CD14-positive monocyte (primary cell): ENCODE measurements around the gene CCDC141. TPM values are rescaled to one million over a fixed set of nuclear protein-coding genes. Genes with fewer than 3 reads are reported as not detected.

ENCODE experiments used
- DNase-seq, 3 donors: peaks; one replicate each; pipeline ENCODE4 v3.0.0-alpha.2; 2011 to 2022
- H2AFZ ChIP-seq: 2 replicates; pipeline ENCODE4 v1.6.0; 2012; ENCODE audit warnings: mild to moderate bottlenecking, low read depth, low read length, inconsistent platforms; ENCODE audit not compliant: insufficient read depth, poor library complexity, severe bottlenecking
- H3K27ac ChIP-seq, 2 donors: 1 replicate in 1 of 2; 2 replicates in 1 of 2; pipeline ENCODE4 v1.5.1; 2012 to 2013; ENCODE audit warnings: low read length in 2 of 2, control low read depth in 1 of 2, inconsistent platforms in 1 of 2, low read depth in 1 of 2, mild to moderate bottlenecking in 1 of 2
- H3K27me3 ChIP-seq, 2 donors: one replicate each; pipeline versions ENCODE4 v1.6.0 to v1.6.1; 2011 to 2013; ENCODE audit warnings: low read length in 2 of 2; ENCODE audit not compliant: control insufficient read depth in 2 of 2, insufficient read depth in 2 of 2
- H3K36me3 ChIP-seq, 2 donors: replicated peaks in 1 of 2; 1 replicate in 1 of 2; 2 replicates in 1 of 2; pipeline versions ENCODE4 v1.5.1 to v1.6.1; 2012 to 2013; ENCODE audit warnings: low read length in 2 of 2, control low read depth in 1 of 2, inconsistent platforms in 1 of 2, mild to moderate bottlenecking in 1 of 2; ENCODE audit not compliant: insufficient read depth in 2 of 2, control insufficient read depth in 1 of 2
- H3K4me1 ChIP-seq, 2 donors: 1 replicate in 1 of 2; 2 replicates in 1 of 2; pipeline versions ENCODE4 v1.5.1 to v1.6.1; 2012 to 2013; ENCODE audit warnings: low read length in 2 of 2, control low read depth in 1 of 2, inconsistent platforms in 1 of 2, mild to moderate bottlenecking in 1 of 2, moderate library complexity in 1 of 2; ENCODE audit not compliant: insufficient read depth in 2 of 2, control insufficient read depth in 1 of 2
- H3K4me2 ChIP-seq: replicated peaks from 2 replicates; pipeline ENCODE3; 2012; ENCODE audit warnings: low read length, moderate library complexity, mild to moderate bottlenecking; ENCODE audit not compliant: poor library complexity, severe bottlenecking; ENCODE audit errors: extremely low read depth
- H3K4me3 ChIP-seq, 3 experiments: fragments of 200-600 bp in 1 of 3; sonication (generic) in 1 of 3; replicated peaks in 1 of 3; 1 replicate in 2 of 3; 2 replicates in 1 of 3; pipeline ENCODE4 v1.5.1; 2011 to 2013; ENCODE audit warnings: low read length in 3 of 3, mild to moderate bottlenecking in 3 of 3, control low read depth in 2 of 3, low read depth in 2 of 3, inconsistent platforms in 1 of 3, moderate library complexity in 1 of 3
- H3K79me2 ChIP-seq: 2 replicates; pipeline ENCODE4 v1.6.0; 2012; ENCODE audit warnings: mild to moderate bottlenecking, control low read depth, inconsistent platforms, low read length, moderate library complexity; ENCODE audit not compliant: insufficient read depth
- H3K9ac ChIP-seq: 2 replicates; pipeline ENCODE4 v1.6.0; 2017; ENCODE audit warnings: low read length, mild to moderate bottlenecking; ENCODE audit not compliant: insufficient read depth, poor library complexity, severe bottlenecking
- H3K9me3 ChIP-seq, 2 donors: replicated peaks in 1 of 2; 1 replicate in 1 of 2; 2 replicates in 1 of 2; pipeline versions ENCODE4 v1.5.1 to v1.6.1; 2012 to 2013; ENCODE audit warnings: low read length in 2 of 2, control low read depth in 1 of 2; ENCODE audit not compliant: control insufficient read depth in 1 of 2, insufficient read depth in 1 of 2
- H4K20me1 ChIP-seq: 2 replicates; pipeline ENCODE4 v1.6.0; 2012; ENCODE audit warnings: mild to moderate bottlenecking, low read length, control low read depth, moderate library complexity; ENCODE audit not compliant: insufficient read depth
- H3K27ac Mint-ChIP-seq, 7 donors: one replicate each; pipeline ENCODE4 v1.8.0; 2020; ENCODE audit warnings: mild to moderate bottlenecking in 7 of 7, mixed read lengths in 7 of 7, moderate library complexity in 6 of 7, inconsistent platforms in 2 of 7
- H3K27me3 Mint-ChIP-seq, 3 donors: one replicate each; pipeline ENCODE4 v1.8.0; 2021 to 2022; ENCODE audit warnings: low read depth in 3 of 3, mild to moderate bottlenecking in 3 of 3, mixed read lengths in 3 of 3, moderate library complexity in 3 of 3, inconsistent platforms in 1 of 3
- H3K36me3 Mint-ChIP-seq, 2 donors: one replicate each; pipeline ENCODE4 v1.8.0; 2020; ENCODE audit warnings: mixed read lengths in 2 of 2, inconsistent platforms in 1 of 2, mild to moderate bottlenecking in 1 of 2
- H3K4me1 Mint-ChIP-seq: one replicate; pipeline ENCODE4 v1.8.0; 2020; ENCODE audit warnings: mild to moderate bottlenecking, mixed read lengths
- H3K4me3 Mint-ChIP-seq, 2 donors: one replicate each; pipeline ENCODE4 v1.8.0; 2020; ENCODE audit warnings: mild to moderate bottlenecking in 2 of 2, mixed read lengths in 2 of 2, moderate library complexity in 1 of 2
- H3K9me3 Mint-ChIP-seq, 7 donors: one replicate each; pipeline ENCODE4 v1.8.0; 2020 to 2022; ENCODE audit warnings: mixed read lengths in 7 of 7, mild to moderate bottlenecking in 6 of 7, moderate library complexity in 6 of 7, inconsistent platforms in 2 of 7
- CTCF ChIP-seq: fragments of 200-600 bp; IDR thresholded peaks from one replicate; pipeline ENCODE4 v1.8.0; 2022; ENCODE audit warnings: antibody characterized with exemption, mild to moderate bottlenecking
- WGBS: methylation state at CpG from one replicate; pipeline ENCODE4 v1.1.5; 2013; ENCODE audit warnings: missing lambda C conversion rate; ENCODE audit not compliant: insufficient coverage; 5-methylcytosine and 5-hydroxymethylcytosine counted together
- intact Hi-C, 2 donors: fragments of 100-400 bp; cut with micrococcal nuclease; formaldehyde crosslinking; loops; one replicate each; pipeline versions ENCODE4 v1.15.0 to v1.15.1; 2023
- polyA plus RNA-seq, 3 donors: library from polyadenylated mRNA; depleted of rRNA in 1 of 3; unstranded in 2 of 3; stranded (reverse) in 1 of 3; fragments of 300-500 nt in 2 of 3; fragments of >200 nt in 1 of 3; fragmentation: Illumina TruSeq in 2 of 3; gene quantifications; 1 replicate in 2 of 3; 2 replicates in 1 of 3; pipeline ENCODE4 v1.2.3, GENCODE V29; 2012 to 2021

Gene CCDC141
- polyA plus RNA-seq, 3 donors: not detected

- Mint-ChIP-seq H3K36me3 (no peaks in the 10 kb centered on the region), H3K27ac (no peak overlapping the region), H3K9me3 (peaks cover 0 to 2% (median 0%) of the 10 kb centered on the region in 7 donors), H3K4me1 (no peaks in the 10 kb centered on the region), H3K4me3 (no peak overlapping the region), H3K27me3 (peaks cover 0 to 3% (median 2%) of the 10 kb centered on the region in 3 donors)
- intact Hi-C loops: no loop called here
- H3K79me2 ChIP-seq: no peaks in the 10 kb centered on the region
- H3K9ac ChIP-seq: no peak overlapping the region
- H3K4me1 ChIP-seq: no peaks in the 10 kb centered on the region
- no peak overlapping the region for H3K4me2 ChIP-seq
- no peak for TF ChIP-seq CTCF
- H3K9me3 ChIP-seq: no peaks in the 10 kb centered on the region
- no peaks in the 10 kb centered on the region for H3K36me3 ChIP-seq
- H3K27me3 ChIP-seq: no peaks in the 10 kb centered on the region
- DNase-seq: no peak
- H3K4me3 ChIP-seq: no peak overlapping the region
- no peak overlapping the region for H3K27ac ChIP-seq
- no peaks in the 10 kb centered on the region for H4K20me1 ChIP-seq
- H2AFZ ChIP-seq: no peak overlapping the region
Measured at GRCh38 chr2:178855151-178855550, 194.8 kb downstream of the CCDC141 start.

GRCh38 chr2:178848335-178848734 lies 201.6 kb downstream of the CCDC141 start:
- DNase-seq: no peak
- intact Hi-C loops: no loop called here
- H3K79me2 ChIP-seq: no peaks in the 10 kb centered on the region
- H2AFZ ChIP-seq: no peak overlapping the region
- no peaks in the 10 kb centered on the region for H3K36me3 ChIP-seq
- no peaks in the 10 kb centered on the region for H3K4me1 ChIP-seq
- peaks cover 0 to 5% (median 1%) of the 10 kb centered on the region in 7 donors for H3K9me3 Mint-ChIP-seq
- H4K20me1 ChIP-seq: no peaks in the 10 kb centered on the region
- no peak overlapping the region for H3K4me3 Mint-ChIP-seq
- no peak for TF ChIP-seq CTCF
- no peaks in the 10 kb centered on the region for H3K36me3 Mint-ChIP-seq
- H3K9me3 ChIP-seq: no peaks in the 10 kb centered on the region
- H3K4me1 Mint-ChIP-seq: no peaks in the 10 kb centered on the region
- no peak overlapping the region for H3K4me2 ChIP-seq
- no peak overlapping the region for H3K27ac Mint-ChIP-seq
- H3K27me3 Mint-ChIP-seq: peaks cover 0 to 3% (median 0%) of the 10 kb centered on the region in 3 donors
- no peak overlapping the region for H3K9ac ChIP-seq
- WGBS: 99% methylated on average over 5 of the region's 5 CpGs
- H3K27me3 ChIP-seq: no peaks in the 10 kb centered on the region
- H3K4me3 ChIP-seq: no peak overlapping the region
- H3K27ac ChIP-seq: no peak overlapping the region
